Measurements from ENCODE around the gene GPR183. TPM values are rescaled to one million over a fixed set of nuclear protein-coding genes. Genes with fewer than 3 reads are reported as not detected.
A peak's percentile ranks its signal among the peaks of the same experiment; 100 is the strongest.

Gene GPR183
- total and polyA plus RNA-seq, 10 of the 15 experiments (the other 5 are each of a cell fraction or from before 2014, with no cell fraction given), result 134 to 669 (median 225) TPM

- TF ChIP-seq HSF1 (IDR thresholded peaks at IDR 0.05; ENCODE audit: low read depth, low read length) (no peak), BRCA1 (IDR thresholded peaks at IDR 0.05; ENCODE audit: low read depth, low read length) (no peak), MEF2A (IDR thresholded peaks at IDR 0.05; ENCODE audit: insufficient read depth, low read depth, low read length) (0 out of 2 replicates have a peak, but pooled peaks have one; percentile 16), SMC3 (IDR thresholded peaks at IDR 0.05; ENCODE audit: borderline replicate concordance, low read length) (peak; percentile 23; the same call in 1 of the 2 replicates), PBX3 (IDR thresholded peaks at IDR 0.05; ENCODE audit: insufficient replicate concordance, low read depth, low read length) (no peak), BCLAF1 (IDR thresholded peaks at IDR 0.05) (no peak), ELK1 (IDR thresholded peaks at IDR 0.05; ENCODE audit: low read depth, low read length) (no peak), PKNOX1 (IDR thresholded peaks at IDR 0.05) (no peak), CEBPB (IDR thresholded peaks at IDR 0.05; ENCODE audit: borderline replicate concordance in 1 of 2, low read depth in 2 of 2, low read length in 2 of 2) (0 out of 4 replicates have a peak, but pooled peaks of 1 of the 2 experiments have one; percentile 25), GABPA (IDR thresholded peaks at IDR 0.05; ENCODE audit: low read depth) (no peak), ZNF592 (IDR thresholded peaks at IDR 0.05) (no peak), ATF7 (IDR thresholded peaks at IDR 0.05; ENCODE audit: low read depth) (no peak), CHD4 (IDR thresholded peaks at IDR 0.05) (no peak), EGR1 (IDR thresholded peaks at IDR 0.05; ENCODE audit: borderline replicate concordance in 1 of 2, low read depth in 2 of 2, low read length in 2 of 2) (no peak), MYC (IDR thresholded peaks at IDR 0.05; ENCODE audit: insufficient read depth, insufficient read length, insufficient replicate concordance, low read length, severe bottlenecking) (no peak)
Measured at GRCh38 chr13:99335603-99336002, 28.4 kb upstream of the GPR183 start (continued).

All from GM12878 (cell line).